Adrenal gland (tissue), 12 donors: ENCODE measurements around the gene SLC45A2. TPM values are rescaled to one million over a fixed set of nuclear protein-coding genes. Genes with fewer than 3 reads are reported as not detected.
"Not testable (repeated sequence)": the region's sequence is repeated elsewhere in the genome, so short reads cannot be mapped to it uniquely, and the experiment has no call there.

ENCODE experiments used
- DNase-seq, 7 donors: peaks; one replicate each; pipeline ENCODE4 v3.0.0-alpha.2; 2019 to 2020
- H3K27ac ChIP-seq, 5 donors: fragments of 200-600 bp; sonication (generic) in 4 of 5; 1 replicate in 3 of 5; 2 replicates in 2 of 5; pipeline versions ENCODE4 v1.5.1 to v1.8.0; 2016 to 2020; ENCODE audit warnings: mild to moderate bottlenecking in 1 of 5
- H3K27me3 ChIP-seq: fragments of 200-600 bp; 2 replicates; pipeline ENCODE4 v1.8.0; 2021
- H3K36me3 ChIP-seq, 2 donors: fragments of 200-600 bp; replicated peaks in 1 of 2; 1 replicate in 1 of 2; 2 replicates in 1 of 2; pipeline versions ENCODE4 v1.5.1 to v1.8.0; 2018 to 2022
- H3K4me1 ChIP-seq, 2 donors: fragments of 200-600 bp; replicated peaks in 1 of 2; 1 replicate in 1 of 2; 2 replicates in 1 of 2; pipeline versions ENCODE4 v1.5.1 to v1.8.0; 2018 to 2021
- H3K4me3 ChIP-seq, 4 donors: fragments of 200-600 bp; sonication (generic) in 3 of 4; one replicate each; pipeline ENCODE4 v1.5.1; 2016 to 2018
- H3K9me3 ChIP-seq, 3 donors: fragments of 200-600 bp; sonication (generic) in 1 of 3; replicated peaks in 1 of 3; 1 replicate in 2 of 3; 2 replicates in 1 of 3; pipeline versions ENCODE4 v1.5.1 to v1.8.0; 2016 to 2021
- CTCF ChIP-seq, 6 experiments: fragments of 450-650 bp in 4 of 6; fragments of 200-600 bp in 2 of 6; sonication (generic) in 1 of 6; IDR thresholded peaks; 1 replicate in 5 of 6; 2 replicates in 1 of 6; pipeline versions ENCODE4 v1.5.1 to v1.8.0; 2016 to 2021; ENCODE audit warnings: antibody characterized with exemption in 6 of 6, mild to moderate bottlenecking in 2 of 6, moderate library complexity in 1 of 6
- POLR2A ChIP-seq, 2 donors: fragments of 450-650 bp; IDR thresholded peaks; one replicate each; pipeline ENCODE4 v1.6.1; 2017; ENCODE audit warnings: antibody characterized with exemption in 2 of 2, mild to moderate bottlenecking in 2 of 2, moderate library complexity in 1 of 2
- WGBS, 4 donors: extraction: QIAGEN DNeasy Blood & Tissue Kit in 2 of 4; methylation state at CpG; one replicate each; pipeline versions ENCODE4 v1.1.5 to v1.1.7; 2013 to 2017; 5-methylcytosine and 5-hydroxymethylcytosine counted together
- intact Hi-C, 2 donors: fragments of 100-400 bp; cut with DNase I; formaldehyde crosslinking; loops; one replicate each; pipeline versions ENCODE4 v1.14.1 to v1.15.0; 2022 to 2023
- polyA plus RNA-seq, 3 donors: library from polyadenylated mRNA; stranded (reverse); fragments of 200-250 nt in 2 of 3; fragments of 350-450 nt in 1 of 3; fragmentation: Illumina TruSeq in 1 of 3; extraction: RNeasy Lipid Tissue Mini Kit (QIAGEN cat#74804) in 1 of 3; gene quantifications; one replicate each; pipeline ENCODE4 v1.2.3, GENCODE V29; 2013 to 2014
- total RNA-seq, 9 donors: library from RNA; depleted of rRNA in 4 of 9; stranded (reverse); fragments of >200 nt in 4 of 9; fragments of 120-200 nt in 1 of 9; fragmentation: NEBNext Ultra II Directional in 1 of 9; extraction: Animal tissue kit (Norgen Biotek cat#: 25700) in 1 of 9; gene quantifications; one replicate each; pipeline versions ENCODE4 v1.1.0 to v1.2.4, GENCODE V29; 2013 to 2023
- donor health status: healthy with polysubstance abuse.
- donor health status: Bipolar disorder and iron deficiency.
- donor health status: DM: yes; HTN: yes; CAD: no.
- donor health status: DM: no; HTN: no; CAD: no.
- donor health status: DM: no; HTN: no; CAD: no.
- donor health status: DM: yes; HTN: yes; CAD: no.

SLC45A2 gene
- total and polyA plus RNA-seq, 12 donors = 0.03 to 0.44 (median 0.16) TPM; not detected in 9

GRCh38 chr5:33966805-33967204, 17.7 kb downstream of the SLC45A2 start:
- Histone ChIP-seq H3K4me3 (no peak overlapping the region), H3K27ac (no peak overlapping the region), H3K4me1 (no peaks in the 10 kb centered on the region), H3K27me3 (no peaks in the 10 kb centered on the region), H3K36me3 (no peaks in the 10 kb centered on the region), H3K9me3 (no peaks in the 10 kb centered on the region)
- 54 to 82% (median 78%) methylated on average over 2 of the region's 2 CpGs for WGBS, 4 donors
- intact Hi-C loops = loop anchor here in 1 of 2 donors (10.0 kb wide), 1 partner anchor 492 kb away; no protein-coding TSS in a partner anchor
- TF ChIP-seq POLR2A (IDR thresholded peaks at IDR 0.05) (no peak), CTCF (IDR thresholded peaks at IDR 0.05) (no peak)
- no peak for DNase-seq

GRCh38 chr5:33964132-33964700, 20.3 kb downstream of the SLC45A2 start:
- intact Hi-C loops = loop anchor here in 1 of 2 donors (10.0 kb wide), 1 partner anchor 489 kb away; no protein-coding TSS in a partner anchor
- no peak overlapping the region for H3K4me3 ChIP-seq
- H3K27me3 ChIP-seq = no peaks in the 10 kb centered on the region
- DNase-seq = no peak
- H3K27ac ChIP-seq = no peak overlapping the region
- WGBS, 4 donors = 76 to 81% (median 78%) methylated on average over 2 of the region's 2 CpGs
- TF ChIP-seq POLR2A (IDR thresholded peaks at IDR 0.05) (no peak), CTCF (IDR thresholded peaks at IDR 0.05) (no peak)
- H3K4me1 ChIP-seq = no peaks in the 10 kb centered on the region
- no peaks in the 10 kb centered on the region for H3K36me3 ChIP-seq
- H3K9me3 ChIP-seq = no peaks in the 10 kb centered on the region

- TF ChIP-seq CTCF (IDR thresholded peaks at IDR 0.05) (no peak), POLR2A (IDR thresholded peaks at IDR 0.05) (no peak)
- Histone ChIP-seq H3K9me3 (no peaks in the 10 kb centered on the region), H3K4me1 (no peaks in the 10 kb centered on the region), H3K4me3 (no peak overlapping the region), H3K36me3 (no peaks in the 10 kb centered on the region), H3K27ac (no peak overlapping the region), H3K27me3 (no peaks in the 10 kb centered on the region)
- 60 to 70% (median 65%) methylated on average over 2 of the region's 2 CpGs for WGBS, 4 donors
- intact Hi-C loops = no loop called here
- no peak for DNase-seq
Measured at GRCh38 chr5:33958176-33958575, 26.3 kb downstream of the SLC45A2 start.

GRCh38 chr5:33957577-33958150, 26.8 kb downstream of the SLC45A2 start:
- no peak for DNase-seq
- no peak overlapping the region for H3K27ac ChIP-seq
- H3K9me3 ChIP-seq = no peaks in the 10 kb centered on the region
- H3K27me3 ChIP-seq = no peaks in the 10 kb centered on the region
- TF ChIP-seq CTCF (IDR thresholded peaks at IDR 0.05) = no peak
- no peak for TF ChIP-seq POLR2A (IDR thresholded peaks at IDR 0.05)
- H3K4me1 ChIP-seq = no peaks in the 10 kb centered on the region
- H3K4me3 ChIP-seq = no peak overlapping the region
- 62 to 75% (median 67%) methylated on average over 2 of the region's 2 CpGs for WGBS, 4 donors
- no peaks in the 10 kb centered on the region for H3K36me3 ChIP-seq
- intact Hi-C loops = no loop called here

- H3K27me3 ChIP-seq, H3K4me1 ChIP-seq, H3K9me3 ChIP-seq, H3K4me3 ChIP-seq, intact Hi-C loops, DNase-seq, H3K27ac ChIP-seq, H3K36me3 ChIP-seq: not testable (repeated sequence)
- WGBS, 4 donors = 63 to 69% (median 67%) methylated on average over 5 of the region's 5 CpGs
Measured at GRCh38 chr5:33952175-33952574, 32.3 kb downstream of the SLC45A2 start.
